C4-2B (cell line): ENCODE data around the gene PDE8B.

Source experiments
- CTCF ChIP-seq: fragments of 450-650 bp; conservative IDR thresholded peaks from 2 replicates; pipeline ENCODE4 v1.5.1; 2017; ENCODE audit warnings: mild to moderate bottlenecking
- ZFX ChIP-seq: fragments of 450-650 bp; IDR thresholded peaks from 2 replicates; pipeline ENCODE4 v1.6.1; 2017

GRCh38 chr5:77449277-77449676 is 238.8 kb downstream of the PDE8B start:
- TF ChIP-seq CTCF: no peak
- TF ChIP-seq ZFX: no peak
